H1 (cell line): Measurements from ENCODE around the gene MALT1. TPM values are rescaled to one million over a fixed set of nuclear protein-coding genes. Genes with fewer than 3 reads are reported as not detected.

Experiments
- CTCF ChIA-PET: fragments of 300-600 bp; sonication (Branson Sonifier 250); formaldehyde crosslinking; loops from one replicate; lab custom pipeline; 2021; ENCODE audit not compliant: partially characterized antibody; lab: Charles Lee
- POLR2A ChIA-PET: fragments of 300-600 bp; sonication (Branson Sonifier 250); formaldehyde crosslinking; loops from one replicate; lab custom pipeline; 2021; ENCODE audit warnings: inconsistent platforms; ENCODE audit not compliant: partially characterized antibody; lab: Charles Lee
- DNase-seq, 2 experiments: peaks; one replicate each; pipeline versions ENCODE4 v3.0.0 to v3.0.0-alpha.2; 2010 to 2022; ENCODE audit warnings: low spot score in 2 of 2, low read depth in 1 of 2, mixed read lengths in 1 of 2
- FAIRE-seq: peaks from 2 replicates; lab custom pipeline; 2011; peaks lifted over from hg19 to GRCh38; lab: Jason Lieb, UNC
- H2AFZ ChIP-seq: 2 replicates; pipeline ENCODE4 v1.8.1; 2012; ENCODE audit warnings: low read length, inconsistent platforms
- H2AK5ac ChIP-seq: 2 replicates; pipeline ENCODE4 v1.6.1; 2013; ENCODE audit warnings: low read depth, low read length
- H2BK120ac ChIP-seq: replicated peaks from 2 replicates; pipeline ENCODE3; 2013; ENCODE audit warnings: low read depth, low read length, inconsistent platforms
- H2BK12ac ChIP-seq: 2 replicates; pipeline ENCODE4 v1.6.1; 2013; ENCODE audit warnings: low read depth, low read length
- H2BK15ac ChIP-seq: 2 replicates; pipeline ENCODE4 v1.6.1; 2013; ENCODE audit warnings: low read length
- H2BK20ac ChIP-seq: 2 replicates; pipeline ENCODE4 v1.6.1; 2013; ENCODE audit warnings: low read length
- H2BK5ac ChIP-seq: 2 replicates; pipeline ENCODE4 v1.6.1; 2013; ENCODE audit warnings: low read depth, low read length
- H3K14ac ChIP-seq: 2 replicates; pipeline ENCODE4 v1.6.1; 2013; ENCODE audit warnings: inconsistent platforms; ENCODE audit not compliant: insufficient read length
- H3K18ac ChIP-seq: 2 replicates; pipeline ENCODE4 v1.6.1; 2013; ENCODE audit warnings: low read length; ENCODE audit errors: extremely low read depth
- H3K23ac ChIP-seq: 2 replicates; pipeline ENCODE4 v1.6.1; 2013; ENCODE audit warnings: inconsistent platforms; ENCODE audit not compliant: insufficient read length
- H3K23me2 ChIP-seq: 2 replicates; pipeline ENCODE4 v1.6.1; 2013; ENCODE audit warnings: low read depth, low read length
- H3K27ac ChIP-seq: 2 replicates; pipeline ENCODE4 v1.6.1; 2011; ENCODE audit warnings: low read depth, low read length, inconsistent platforms
- H3K27me3 ChIP-seq, 4 experiments: replicated peaks in 1 of 4; 1 replicate in 1 of 4; 2 replicates in 3 of 4; pipeline versions ENCODE4 v1.6.1 to v1.8.1; 2011 to 2013; ENCODE audit warnings: low read length in 3 of 4, mild to moderate bottlenecking in 3 of 4, inconsistent platforms in 2 of 4, mixed read lengths in 2 of 4, moderate library complexity in 1 of 4; ENCODE audit not compliant: control insufficient read depth in 3 of 4, insufficient read depth in 3 of 4; ENCODE audit errors: extremely low read depth in 1 of 4
- H3K36me3 ChIP-seq, 4 experiments: 2 replicates each; pipeline versions ENCODE4 v1.6.1 to v1.8.1; 2011 to 2013; ENCODE audit warnings: mild to moderate bottlenecking in 4 of 4, low read length in 3 of 4, moderate library complexity in 2 of 4, control low read depth in 1 of 4, inconsistent platforms in 1 of 4; ENCODE audit not compliant: insufficient read depth in 4 of 4, control insufficient read depth in 2 of 4
- H3K4ac ChIP-seq: replicated peaks from 2 replicates; pipeline ENCODE3; 2013; ENCODE audit warnings: low read length, low read depth, mixed read lengths, inconsistent platforms; ENCODE audit not compliant: insufficient read length
- H3K4me1 ChIP-seq, 4 experiments: replicated peaks in 1 of 4; 1 replicate in 1 of 4; 2 replicates in 3 of 4; pipeline versions ENCODE4 v1.6.1 to v1.8.1; 2011 to 2013; ENCODE audit warnings: low read length in 3 of 4, inconsistent platforms in 2 of 4, mixed read lengths in 1 of 4; ENCODE audit not compliant: insufficient read depth in 4 of 4, control insufficient read depth in 3 of 4
- H3K4me2 ChIP-seq, 2 experiments: 2 replicates each; pipeline versions ENCODE4 v1.6.1 to v1.8.1; 2011 to 2013; ENCODE audit warnings: low read depth in 2 of 2, low read length in 2 of 2, control low read depth in 1 of 2, inconsistent platforms in 1 of 2, mild to moderate bottlenecking in 1 of 2; ENCODE audit not compliant: insufficient read depth in 1 of 2
- H3K4me3 ChIP-seq, 4 experiments: fragments of 200-600, 300-600 bp in 1 of 4; sonication (generic), shearing (Covaris generic), sonication (Bioruptor Twin) in 1 of 4; 2 replicates each; pipeline versions ENCODE4 v1.5.1 to v1.8.1; 2011 to 2016; ENCODE audit warnings: low read length in 4 of 4, low read depth in 3 of 4, control low read depth in 2 of 4, inconsistent platforms in 2 of 4, mild to moderate bottlenecking in 2 of 4, mixed read lengths in 1 of 4, moderate library complexity in 1 of 4; ENCODE audit not compliant: insufficient read depth in 2 of 4; ENCODE audit errors: extremely low read depth in 1 of 4
- H3K56ac ChIP-seq: replicated peaks from 2 replicates; pipeline ENCODE3; 2013; ENCODE audit warnings: low read depth, mild to moderate bottlenecking, mixed read lengths, low read length, inconsistent platforms; ENCODE audit not compliant: insufficient read length
- H3K79me1 ChIP-seq: 2 replicates; pipeline ENCODE4 v1.6.1; 2013; ENCODE audit warnings: low read depth, low read length, control low read depth
- H3K79me2 ChIP-seq, 2 experiments: 2 replicates each; pipeline versions ENCODE4 v1.6.1 to v1.8.1; 2012 to 2013; ENCODE audit warnings: low read length in 2 of 2, mild to moderate bottlenecking in 2 of 2, inconsistent platforms in 1 of 2; ENCODE audit not compliant: insufficient read depth in 2 of 2, control insufficient read depth in 1 of 2
- H3K9ac ChIP-seq, 4 experiments: replicated peaks in 1 of 4; 1 replicate in 1 of 4; 2 replicates in 3 of 4; pipeline versions ENCODE4 v1.6.1 to v1.8.1; 2011 to 2013; ENCODE audit warnings: low read depth in 3 of 4, low read length in 3 of 4, control low read depth in 2 of 4, mild to moderate bottlenecking in 2 of 4, moderate library complexity in 2 of 4, inconsistent platforms in 1 of 4; ENCODE audit errors: extremely low read depth in 1 of 4
- H3K9me3 ChIP-seq, 2 experiments: 2 replicates each; pipeline versions ENCODE4 v1.6.1 to v1.8.1; 2012 to 2013; ENCODE audit warnings: mild to moderate bottlenecking in 2 of 2, moderate library complexity in 2 of 2, control low read depth in 1 of 2, inconsistent platforms in 1 of 2, low read depth in 1 of 2, low read length in 1 of 2, mixed read lengths in 1 of 2; ENCODE audit not compliant: insufficient read depth in 2 of 2
- H4K20me1 ChIP-seq, 2 experiments: replicated peaks in 1 of 2; 2 replicates each; pipeline versions ENCODE3 to v1.8.1; 2011 to 2013; ENCODE audit warnings: inconsistent platforms in 2 of 2, low read length in 2 of 2, mild to moderate bottlenecking in 1 of 2; ENCODE audit not compliant: insufficient read depth in 2 of 2, control insufficient read depth in 1 of 2
- H4K5ac ChIP-seq: 2 replicates; pipeline ENCODE4 v1.6.1; 2013; ENCODE audit warnings: low read length, low read depth, mixed read lengths, inconsistent platforms; ENCODE audit not compliant: insufficient read length
- H4K8ac ChIP-seq: 2 replicates; pipeline ENCODE4 v1.8.0; 2013; ENCODE audit warnings: mild to moderate bottlenecking, moderate library complexity, low read length, inconsistent platforms; ENCODE audit not compliant: insufficient read depth; ENCODE audit errors: extremely low read depth
- H4K91ac ChIP-seq: replicated peaks from 2 replicates; pipeline ENCODE3; 2013; ENCODE audit warnings: low read length, mixed read lengths, inconsistent platforms; ENCODE audit not compliant: insufficient read length
- HDAC2 ChIP-seq, 2 experiments: fragments of 300-600 bp in 1 of 2; sonication (generic) in 1 of 2; IDR thresholded peaks; 2 replicates each; pipeline ENCODE4 v1.6.1; 2011 to 2012; ENCODE audit warnings: low read depth in 2 of 2, low read length in 2 of 2, mild to moderate bottlenecking in 2 of 2, moderate library complexity in 2 of 2, borderline replicate concordance in 1 of 2, inconsistent platforms in 1 of 2
- SP2 ChIP-seq: IDR thresholded peaks from 2 replicates; pipeline ENCODE4 v1.6.1; 2012; ENCODE audit warnings: mild to moderate bottlenecking, low read length, inconsistent platforms
- WGBS, 2 experiments: shearing (Covaris generic) in 1 of 2; methylation state at CpG; one replicate each; pipeline versions ENCODE4 v1.1.6 to v1.1.7; 2013 to 2015; ENCODE audit warnings: low lambda C conversion rate in 2 of 2, mixed read lengths in 2 of 2, inconsistent platforms in 1 of 2, low coverage in 1 of 2, missing lambda C conversion rate in 1 of 2; ENCODE audit not compliant: insufficient replicate concordance in 2 of 2, insufficient coverage in 1 of 2, insufficient read length in 1 of 2; ENCODE audit errors: extremely low coverage in 1 of 2, missing lambda C conversion rate in 1 of 2; 5-methylcytosine and 5-hydroxymethylcytosine counted together
- polyA plus RNA-seq, 7 experiments: library from polyadenylated mRNA; depleted of rRNA in 3 of 7; stranded (reverse) in 5 of 7; unstranded in 2 of 7; fragments of >200 nt in 5 of 7; fragments of 200-250 nt in 2 of 7; gene quantifications; 1 replicate in 5 of 7; 2 replicates in 1 of 7; 4 replicates in 1 of 7; pipeline versions ENCODE4 v1.2.1 to v1.2.3, GENCODE V29; 2011 to 2013; ENCODE audit warnings: missing spikeins in 2 of 7, mixed read lengths in 2 of 7
- total RNA-seq: library from RNA; stranded (reverse); fragmentation: NEBNext Ultra II Directional; extraction: Animal tissue kit (Norgen Biotek cat#: 25700); gene quantifications from 2 replicates; pipeline ENCODE4 v1.2.1, GENCODE V29; 2021

The MALT1 gene
- total and polyA plus RNA-seq, 2 of the 8 experiments (the other 6 are each of a cell fraction or from before 2014, with no cell fraction given) = 10.7 to 25.9 TPM

DNA sequence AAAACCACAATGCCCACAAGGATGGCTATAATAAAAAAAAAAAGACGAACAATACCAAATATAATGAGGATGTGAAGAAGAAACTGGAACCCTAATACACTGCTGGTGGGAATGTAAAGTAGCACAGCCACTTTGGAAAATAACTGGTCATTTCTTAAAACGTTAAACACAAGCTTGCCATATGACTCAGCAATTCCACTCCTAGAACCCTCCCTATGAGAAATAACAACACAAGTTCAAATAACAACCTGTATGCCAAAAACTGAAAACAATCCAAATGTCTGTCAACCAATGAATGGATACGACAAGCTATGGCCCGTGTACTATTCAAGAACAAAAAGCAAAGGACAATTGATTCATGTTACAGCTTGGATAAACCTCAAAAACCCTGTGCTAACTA lies 35.4 kb upstream of the MALT1 start:
- Histone ChIP-seq H3K9ac (no peak overlapping the region), H2BK5ac (no peak overlapping the region), H4K5ac (no peak overlapping the region), H3K79me1 (no peaks in the 10 kb centered on the region), H4K20me1 (no peaks in the 10 kb centered on the region), H2AK5ac (no peak overlapping the region), H2AFZ (no peak overlapping the region; the same call in 1 of the 2 replicates), H3K18ac (no peak overlapping the region), H3K27ac (no peak overlapping the region), H3K36me3 (no peaks in the 10 kb centered on the region), H2BK12ac (no peak overlapping the region), H2BK20ac (no peak overlapping the region), H3K23me2 (no peaks in the 10 kb centered on the region; the same call in 1 of the 2 replicates), H2BK15ac (no peak overlapping the region), H3K4ac (no peak overlapping the region), H4K8ac (no peak overlapping the region), H2BK120ac (no peak overlapping the region), H3K23ac (no peak overlapping the region), H3K56ac (no peak overlapping the region), H4K91ac (no peak overlapping the region), H3K4me3 (no peak overlapping the region), H3K79me2 (no peaks in the 10 kb centered on the region), H3K4me1 (peaks cover 4 to 15% (median 6%) of the 10 kb centered on the region in 4 experiments; a peak in 6 of 7 replicates), H3K14ac (no peak overlapping the region), H3K4me2 (no peak overlapping the region), H3K27me3 (peaks cover 0 to 1% (median 0%) of the 10 kb centered on the region in 4 experiments; a peak in 2 of 7 replicates), H3K9me3 (no peaks in the 10 kb centered on the region)
- ChIA-PET CTCF (interaction anchor here (0.6 kb wide), 1 partner anchor 10 kb away, joined by 3 read pairs; no protein-coding TSS in a partner anchor), POLR2A (no interaction called here)
- 75% methylated on average over 4 of the region's 4 CpGs; no CpG with 5 or more reads in 1 of the 2 experiments for WGBS, 2 experiments
- DNase-seq = no peak
- FAIRE-seq = no peak
- TF ChIP-seq HDAC2 (IDR thresholded peaks at IDR 0.05; ENCODE audit: borderline replicate concordance in 1 of 2, low read depth in 2 of 2, low read length in 2 of 2) (no peak), SP2 (no peak)
